ENCODE results near the gene MAD1L1.

Gene MAD1L1

GRCh38 chr7:1850111-1850975 lies 382.4 kb downstream of the MAD1L1 start:
- Histone ChIP-seq H3F3A (ENCODE audit: insufficient read depth) (no peaks in the 10 kb centered on the region), H3K4me2 (ENCODE audit: low read depth, low read length, poor library complexity, severe bottlenecking) (no peak overlapping the region), H3K9me2 (replicated peaks; ENCODE audit: insufficient read depth, low read length) (no peaks in the 10 kb centered on the region), H3K27me3 (ENCODE audit: low read length) (no peaks in the 10 kb centered on the region), H3K36me3 (ENCODE audit: low read length) (no peaks in the 10 kb centered on the region), H4K20me1 (ENCODE audit: low read depth, low read length) (no peaks in the 10 kb centered on the region), H3K4me3 (ENCODE audit: insufficient read depth, low read length, poor library complexity, severe bottlenecking) (no peak overlapping the region), H3K79me2 (ENCODE audit: insufficient read depth, low read length) (no peaks in the 10 kb centered on the region), H2AFZ (ENCODE audit: low read depth, low read length, severe bottlenecking) (no peak overlapping the region), H3K9me3 (ENCODE audit: insufficient read depth, low read length) (no peaks in the 10 kb centered on the region), H3K27ac (ENCODE audit: low read depth, low read length) (no peak overlapping the region), H3K9ac (ENCODE audit: low read length) (no peak overlapping the region)
- TF ChIP-seq CTCF (IDR thresholded peaks at IDR 0.05; ENCODE audit: insufficient read depth, low read length, poor library complexity, severe bottlenecking) (no peak), EZH2phosphoT487 (conservative IDR thresholded peaks at IDR 0.05; ENCODE audit: low read length) (no peak)

- Histone ChIP-seq H3K4me2 (ENCODE audit: low read depth, low read length, poor library complexity, severe bottlenecking) (no peak overlapping the region), H3K27me3 (ENCODE audit: low read length) (no peaks in the 10 kb centered on the region), H3K4me3 (ENCODE audit: insufficient read depth, low read length, poor library complexity, severe bottlenecking) (no peak overlapping the region), H3K36me3 (ENCODE audit: low read length) (no peaks in the 10 kb centered on the region), H4K20me1 (ENCODE audit: low read depth, low read length) (no peaks in the 10 kb centered on the region), H3K79me2 (ENCODE audit: insufficient read depth, low read length) (no peaks in the 10 kb centered on the region), H2AFZ (ENCODE audit: low read depth, low read length, severe bottlenecking) (no peak overlapping the region), H3K9ac (ENCODE audit: low read length) (no peak overlapping the region), H3F3A (ENCODE audit: insufficient read depth) (no peaks in the 10 kb centered on the region), H3K9me2 (replicated peaks; ENCODE audit: insufficient read depth, low read length) (no peaks in the 10 kb centered on the region), H3K27ac (ENCODE audit: low read depth, low read length) (no peak overlapping the region), H3K9me3 (ENCODE audit: insufficient read depth, low read length) (no peaks in the 10 kb centered on the region)
- TF ChIP-seq EZH2phosphoT487 (conservative IDR thresholded peaks at IDR 0.05; ENCODE audit: low read length) (no peak), CTCF (IDR thresholded peaks at IDR 0.05; ENCODE audit: insufficient read depth, low read length, poor library complexity, severe bottlenecking) (no peak)
These were observed 383.2 kb downstream of the MAD1L1 start for GRCh38 chr7:1849351-1850041.

- TF ChIP-seq CTCF (IDR thresholded peaks at IDR 0.05; ENCODE audit: insufficient read depth, low read length, poor library complexity, severe bottlenecking) (no peak), EZH2phosphoT487 (conservative IDR thresholded peaks at IDR 0.05; ENCODE audit: low read length) (no peak)
- no peak overlapping the region for H2AFZ ChIP-seq (ENCODE audit: low read depth, low read length, severe bottlenecking)
- H3K79me2 ChIP-seq (ENCODE audit: insufficient read depth, low read length) = no peaks in the 10 kb centered on the region
- no peak overlapping the region for H3K9ac ChIP-seq (ENCODE audit: low read length)
- no peak overlapping the region for H3K27ac ChIP-seq (ENCODE audit: low read depth, low read length)
- H3K4me2 ChIP-seq (ENCODE audit: low read depth, low read length, poor library complexity, severe bottlenecking) = no peak overlapping the region
- H3F3A ChIP-seq (ENCODE audit: insufficient read depth) = no peaks in the 10 kb centered on the region
- no peaks in the 10 kb centered on the region for H3K36me3 ChIP-seq (ENCODE audit: low read length)
- no peaks in the 10 kb centered on the region for H4K20me1 ChIP-seq (ENCODE audit: low read depth, low read length)
- no peaks in the 10 kb centered on the region for H3K9me3 ChIP-seq (ENCODE audit: insufficient read depth, low read length)
- H3K27me3 ChIP-seq (ENCODE audit: low read length) = no peaks in the 10 kb centered on the region
- H3K9me2 ChIP-seq (replicated peaks; ENCODE audit: insufficient read depth, low read length) = no peaks in the 10 kb centered on the region
- no peak overlapping the region for H3K4me3 ChIP-seq (ENCODE audit: insufficient read depth, low read length, poor library complexity, severe bottlenecking)
These were observed 383.8 kb downstream of the MAD1L1 start for GRCh38 chr7:1848911-1849311.
